Peyer's patch (tissue), 4 donors: ENCODE results near the gene BCL2L11. TPM values are rescaled to one million over a fixed set of nuclear protein-coding genes. Genes with fewer than 3 reads are reported as not detected.

ENCODE experiments used
- DNase-seq, 3 donors: peaks; one replicate each; pipeline ENCODE4 v3.0.0-alpha.2; 2017 to 2019
- H3K27ac ChIP-seq, 4 donors: fragments of 200-600 bp; sonication (generic); one replicate each; pipeline ENCODE4 v1.5.1; 2016 to 2019
- H3K27me3 ChIP-seq, 2 donors: fragments of 200-600 bp; sonication (generic); one replicate each; pipeline ENCODE4 v1.5.1; 2019
- H3K36me3 ChIP-seq, 3 donors: fragments of 200-600 bp; sonication (generic); one replicate each; pipeline ENCODE4 v1.5.1; 2016 to 2019
- H3K4me1 ChIP-seq, 4 donors: fragments of 200-600 bp; sonication (generic); one replicate each; pipeline ENCODE4 v1.5.1; 2016 to 2019
- H3K4me3 ChIP-seq, 4 donors: fragments of 200-600 bp; sonication (generic); 1 replicate in 3 of 4; 2 replicates in 1 of 4; pipeline ENCODE4 v1.5.1; 2016 to 2019; ENCODE audit warnings: mild to moderate bottlenecking in 1 of 4
- H3K9me3 ChIP-seq, 4 donors: fragments of 200-600 bp; sonication (generic); one replicate each; pipeline ENCODE4 v1.5.1; 2016 to 2019; ENCODE audit warnings: mild to moderate bottlenecking in 1 of 4
- POLR2A ChIP-seq, 2 donors: fragments of 450-650 bp; IDR thresholded peaks; one replicate each; pipeline ENCODE4 v1.5.1; 2017; ENCODE audit warnings: antibody characterized with exemption in 2 of 2, mild to moderate bottlenecking in 2 of 2, moderate library complexity in 2 of 2
- total RNA-seq, 4 donors: library from RNA; depleted of rRNA; stranded (reverse); fragments of >200 nt; gene quantifications; one replicate each; pipeline ENCODE4 v1.1.0, GENCODE V29; 2016
- TF ChIP-seq, protein P1 (sequence below), 6 experiments: fragments of 450-650 bp in 4 of 6; fragments of 200-600 bp in 2 of 6; sonication (generic) in 1 of 6; IDR thresholded peaks; one replicate each; pipeline ENCODE4 v1.5.1; 2017 to 2019; ENCODE audit warnings: antibody characterized with exemption in 6 of 6, mild to moderate bottlenecking in 3 of 6, moderate library complexity in 1 of 6

BCL2L11 gene
- total RNA-seq, 4 donors from 2014 or later = 35.9 to 98.1 (median 62.2) TPM

DNA sequence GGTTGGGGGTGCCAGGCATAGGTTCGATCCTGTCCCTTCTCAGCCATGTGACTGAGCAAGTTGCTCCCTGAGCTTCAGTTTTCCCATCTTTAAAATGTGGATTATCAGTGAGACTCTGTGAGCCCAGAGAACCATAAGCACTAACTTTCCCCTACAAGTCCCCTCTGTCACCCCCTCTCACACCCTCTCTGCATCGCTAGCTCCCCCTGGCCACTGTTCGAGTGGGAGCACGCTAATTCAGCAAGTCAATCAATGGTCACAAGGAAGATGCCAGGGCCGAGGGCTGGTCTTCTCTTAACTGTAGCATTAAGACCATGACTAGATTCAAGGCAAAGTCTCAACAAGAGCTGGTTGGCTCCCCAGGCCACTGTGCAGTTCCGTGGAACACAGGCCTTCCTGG lies 66.2 kb downstream of the BCL2L11 start:
- no peak for DNase-seq
- Histone ChIP-seq H3K36me3 (no peaks in the 10 kb centered on the region), H3K4me3 (no peak overlapping the region), H3K27ac (no peak overlapping the region), H3K27me3 (no peaks in the 10 kb centered on the region), H3K4me1 (peaks cover 0 to 6% (median 0%) of the 10 kb centered on the region in 4 donors), H3K9me3 (no peaks in the 10 kb centered on the region)
- no peak for TF ChIP-seq POLR2A (IDR thresholded peaks at IDR 0.05)
- TF ChIP-seq, protein P1, sequence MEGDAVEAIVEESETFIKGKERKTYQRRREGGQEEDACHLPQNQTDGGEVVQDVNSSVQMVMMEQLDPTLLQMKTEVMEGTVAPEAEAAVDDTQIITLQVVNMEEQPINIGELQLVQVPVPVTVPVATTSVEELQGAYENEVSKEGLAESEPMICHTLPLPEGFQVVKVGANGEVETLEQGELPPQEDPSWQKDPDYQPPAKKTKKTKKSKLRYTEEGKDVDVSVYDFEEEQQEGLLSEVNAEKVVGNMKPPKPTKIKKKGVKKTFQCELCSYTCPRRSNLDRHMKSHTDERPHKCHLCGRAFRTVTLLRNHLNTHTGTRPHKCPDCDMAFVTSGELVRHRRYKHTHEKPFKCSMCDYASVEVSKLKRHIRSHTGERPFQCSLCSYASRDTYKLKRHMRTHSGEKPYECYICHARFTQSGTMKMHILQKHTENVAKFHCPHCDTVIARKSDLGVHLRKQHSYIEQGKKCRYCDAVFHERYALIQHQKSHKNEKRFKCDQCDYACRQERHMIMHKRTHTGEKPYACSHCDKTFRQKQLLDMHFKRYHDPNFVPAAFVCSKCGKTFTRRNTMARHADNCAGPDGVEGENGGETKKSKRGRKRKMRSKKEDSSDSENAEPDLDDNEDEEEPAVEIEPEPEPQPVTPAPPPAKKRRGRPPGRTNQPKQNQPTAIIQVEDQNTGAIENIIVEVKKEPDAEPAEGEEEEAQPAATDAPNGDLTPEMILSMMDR (IDR thresholded peaks at IDR 0.05) = no peak

GRCh38 chr2:111188681-111189080 lies 68.0 kb downstream of the BCL2L11 start:
- Histone ChIP-seq H3K9me3 (no peaks in the 10 kb centered on the region), H3K36me3 (no peaks in the 10 kb centered on the region), H3K27ac (no peak overlapping the region), H3K27me3 (no peaks in the 10 kb centered on the region), H3K4me3 (no peak overlapping the region), H3K4me1 (peaks cover 0 to 6% (median 0%) of the 10 kb centered on the region in 4 donors)
- no peak for DNase-seq
- TF ChIP-seq POLR2A (IDR thresholded peaks at IDR 0.05) = no peak
- TF ChIP-seq, protein P1 (IDR thresholded peaks at IDR 0.05) = no peak

DNA sequence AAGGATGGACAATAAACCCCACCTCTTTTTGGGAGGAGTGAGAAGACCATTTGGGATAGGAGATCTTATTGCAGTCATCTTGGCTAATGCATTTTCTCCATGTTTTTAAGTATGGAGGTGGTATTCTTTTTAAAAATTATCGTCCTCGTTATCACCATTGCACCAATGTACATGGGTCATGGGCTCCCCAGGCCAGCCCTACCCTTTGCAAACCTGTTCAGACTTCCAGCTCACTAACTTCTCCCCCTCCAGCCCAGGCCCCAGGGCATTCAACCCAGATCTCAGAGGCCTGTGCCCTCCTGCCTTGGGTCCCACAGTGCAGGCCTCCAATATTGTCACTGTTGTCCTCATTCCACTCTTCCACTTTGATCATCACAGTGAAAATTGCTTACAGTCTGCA lies 68.4 kb downstream of the BCL2L11 start:
- DNase-seq = no peak
- Histone ChIP-seq H3K36me3 (no peaks in the 10 kb centered on the region), H3K27me3 (no peaks in the 10 kb centered on the region), H3K4me3 (no peak overlapping the region), H3K27ac (no peak overlapping the region), H3K9me3 (no peaks in the 10 kb centered on the region), H3K4me1 (peaks cover 0 to 6% (median 0%) of the 10 kb centered on the region in 4 donors)
- TF ChIP-seq POLR2A (IDR thresholded peaks at IDR 0.05) = no peak

GRCh38 chr2:111190816-111191540 lies 70.3 kb downstream of the BCL2L11 start:
- TF ChIP-seq, protein P1 (IDR thresholded peaks at IDR 0.05) = no peak
- no peak for TF ChIP-seq POLR2A (IDR thresholded peaks at IDR 0.05)
- Histone ChIP-seq H3K27ac (no peak overlapping the region), H3K9me3 (no peaks in the 10 kb centered on the region), H3K4me3 (no peak overlapping the region), H3K36me3 (no peaks in the 10 kb centered on the region), H3K4me1 (no peaks in the 10 kb centered on the region), H3K27me3 (no peaks in the 10 kb centered on the region)
- DNase-seq = no peak

DNA sequence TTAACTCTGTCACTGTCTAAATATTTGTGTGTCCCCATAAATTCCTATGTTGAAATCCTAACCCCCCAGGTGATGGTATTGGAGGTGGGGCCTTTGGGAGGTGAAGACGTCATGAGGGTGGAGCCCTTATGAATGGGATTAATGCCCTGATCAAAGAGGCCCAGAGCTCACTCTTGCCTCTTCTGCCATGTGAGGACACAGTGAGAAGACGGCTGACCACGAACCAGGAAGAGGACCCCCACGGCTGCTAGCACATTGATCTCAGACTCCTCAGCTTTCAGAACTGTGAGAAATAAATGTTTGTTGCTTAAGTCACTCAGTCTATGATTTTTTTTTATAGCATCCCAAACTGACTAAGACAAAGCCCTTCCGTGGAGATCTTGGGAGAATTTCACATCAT lies 71.2 kb downstream of the BCL2L11 start:
- no peaks in the 10 kb centered on the region for H3K36me3 ChIP-seq
- H3K9me3 ChIP-seq = no peaks in the 10 kb centered on the region
- DNase-seq = no peak
- H3K4me1 ChIP-seq = no peaks in the 10 kb centered on the region
- no peak overlapping the region for H3K4me3 ChIP-seq
- no peak overlapping the region for H3K27ac ChIP-seq
- no peak for TF ChIP-seq POLR2A (IDR thresholded peaks at IDR 0.05)
- TF ChIP-seq, protein P1 (IDR thresholded peaks at IDR 0.05) = no peak
- no peaks in the 10 kb centered on the region for H3K27me3 ChIP-seq

DNA sequence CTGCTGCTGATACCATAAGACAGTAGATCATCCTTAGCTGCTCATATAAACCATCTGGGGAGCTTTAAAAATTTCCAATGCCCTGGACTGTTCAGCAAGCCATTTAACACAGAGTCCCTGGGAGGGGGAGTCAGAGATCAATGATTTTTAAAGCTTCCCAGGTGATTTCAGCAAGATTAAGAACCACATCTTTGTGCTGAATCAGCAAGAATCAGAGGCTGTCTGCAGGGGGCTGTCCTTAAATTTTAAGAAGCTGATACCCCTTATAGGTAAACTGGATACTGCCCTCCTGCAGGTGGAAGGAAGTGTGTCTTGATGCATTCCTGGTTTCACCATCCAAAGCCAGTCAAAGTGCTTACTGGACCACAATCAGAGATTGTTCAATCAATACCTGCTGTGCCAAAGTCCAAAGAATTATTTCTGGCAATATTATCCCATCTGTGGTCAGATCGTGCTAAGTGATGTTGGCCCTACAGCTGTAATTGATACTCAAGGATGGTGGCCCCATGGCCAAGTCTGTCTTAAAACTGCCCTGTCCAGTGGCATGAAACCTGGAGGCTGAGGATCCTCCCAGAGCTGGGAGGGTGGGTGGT lies 72.2 kb downstream of the BCL2L11 start:
- DNase-seq = no peak
- TF ChIP-seq, protein P1 (IDR thresholded peaks at IDR 0.05) = no peak
- no peak for TF ChIP-seq POLR2A (IDR thresholded peaks at IDR 0.05)
- Histone ChIP-seq H3K27me3 (no peaks in the 10 kb centered on the region), H3K4me1 (no peaks in the 10 kb centered on the region), H3K9me3 (no peaks in the 10 kb centered on the region), H3K36me3 (no peaks in the 10 kb centered on the region), H3K27ac (no peak overlapping the region), H3K4me3 (no peak overlapping the region)
